Stimulated activated CD4-positive, alpha-beta T cell treated with anti-CD3 and anti-CD28 coated beads, Interleukin-15, amount 100 ng/mL, for 48 hours (primary cell): ENCODE results near the gene P2RY14.

ENCODE experiments used
- DNase-seq, 2 donors: peaks; one replicate each; pipeline ENCODE4 v3.0.0-alpha.2; 2020; ENCODE audit warnings: low read depth in 2 of 2

The P2RY14 gene

GRCh38 chr3:151183265-151183671 lies 95.1 kb downstream of the P2RY14 start:
- no peak for DNase-seq

GRCh38 chr3:151182349-151183079 lies 95.8 kb downstream of the P2RY14 start:
- no peak for DNase-seq

GRCh38 chr3:151178208-151178845 lies 100.0 kb downstream of the P2RY14 start:
- DNase-seq: no peak

- no peak for DNase-seq
Measured at GRCh38 chr3:151175952-151176351, 102.4 kb downstream of the P2RY14 start.

- no peak for DNase-seq
Measured at GRCh38 chr3:151174351-151174750, 104.0 kb downstream of the P2RY14 start.

- peak in 1 of 2 donors; percentile 22 for DNase-seq
Measured at GRCh38 chr3:151171145-151171757, 107.1 kb downstream of the P2RY14 start.

GRCh38 chr3:151169948-151170679 lies 108.2 kb downstream of the P2RY14 start:
- peak in 1 of 2 donors; percentile 39 for DNase-seq

- DNase-seq: no peak
Measured at GRCh38 chr3:151169262-151169947, 108.9 kb downstream of the P2RY14 start.

GRCh38 chr3:151168269-151169094 lies 109.9 kb downstream of the P2RY14 start:
- DNase-seq: peak; percentile 71 to 79

- DNase-seq: no peak
Measured at GRCh38 chr3:151166161-151166560, 112.2 kb downstream of the P2RY14 start.

GRCh38 chr3:151165226-151165625 lies 113.1 kb downstream of the P2RY14 start:
- no peak for DNase-seq
